HEK293 (cell line): Measurements from ENCODE around the gene CHD2.

ENCODE experiments used
- SP2 ChIP-seq: fragments of 450-650 bp; formaldehyde crosslinking; IDR thresholded peaks from 2 replicates; pipeline ENCODE4 v1.5.1; 2016; ENCODE audit warnings: missing biosample characterization, missing genetic modification characterization
- ZNF175 ChIP-seq: fragments of 450-650 bp; formaldehyde crosslinking; IDR thresholded peaks from 2 replicates; pipeline ENCODE4 v1.5.1; 2016; ENCODE audit warnings: missing biosample characterization, missing genetic modification characterization
- ZNF274 ChIP-seq, 2 experiments: fragments of 200-500 bp in 1 of 2; fragments of 450-650 bp in 1 of 2; sonication (Bioruptor generic) in 1 of 2; formaldehyde crosslinking in 1 of 2; IDR thresholded peaks; 2 replicates each; pipeline versions ENCODE4 v1.5.1 to v1.6.1; 2014 to 2016; ENCODE audit warnings: borderline replicate concordance in 1 of 2, inconsistent platforms in 1 of 2, low read length in 1 of 2, missing biosample characterization in 1 of 2, missing genetic modification characterization in 1 of 2
- ZNF366 ChIP-seq: fragments of 450-650 bp; formaldehyde crosslinking; conservative IDR thresholded peaks from 2 replicates; pipeline ENCODE4 v1.5.1; 2016; ENCODE audit warnings: missing biosample characterization, missing genetic modification characterization
- TF ChIP-seq, protein P1 (sequence below): fragments of 450-650 bp; formaldehyde crosslinking; IDR thresholded peaks from 2 replicates; pipeline ENCODE4 v1.5.1; 2017; ENCODE audit warnings: missing biosample characterization, missing genetic modification characterization
- TF ChIP-seq, protein P2 (sequence below): fragments of 450-650 bp; formaldehyde crosslinking; IDR thresholded peaks from 2 replicates; pipeline ENCODE4 v1.5.1; 2016; ENCODE audit warnings: missing biosample characterization, missing genetic modification characterization

DNA sequence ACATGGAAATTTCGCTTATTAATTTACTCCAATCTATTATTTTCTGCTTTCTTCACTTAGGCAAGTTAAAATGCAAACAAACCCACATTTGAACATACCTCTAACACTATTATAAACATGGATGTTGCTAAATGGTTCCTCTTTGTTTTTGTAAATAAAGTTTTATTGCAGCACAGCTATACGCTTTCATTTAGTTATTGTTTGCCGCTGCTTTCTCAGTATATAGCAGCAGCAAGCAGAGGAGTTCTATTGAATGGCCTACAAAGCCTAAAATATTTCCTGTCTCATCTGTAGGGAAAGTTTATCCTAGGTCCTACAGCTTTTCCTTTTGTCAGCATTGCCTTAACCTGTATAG is 7.9 kb upstream of the CHD2 start:
- TF ChIP-seq, protein P1, sequence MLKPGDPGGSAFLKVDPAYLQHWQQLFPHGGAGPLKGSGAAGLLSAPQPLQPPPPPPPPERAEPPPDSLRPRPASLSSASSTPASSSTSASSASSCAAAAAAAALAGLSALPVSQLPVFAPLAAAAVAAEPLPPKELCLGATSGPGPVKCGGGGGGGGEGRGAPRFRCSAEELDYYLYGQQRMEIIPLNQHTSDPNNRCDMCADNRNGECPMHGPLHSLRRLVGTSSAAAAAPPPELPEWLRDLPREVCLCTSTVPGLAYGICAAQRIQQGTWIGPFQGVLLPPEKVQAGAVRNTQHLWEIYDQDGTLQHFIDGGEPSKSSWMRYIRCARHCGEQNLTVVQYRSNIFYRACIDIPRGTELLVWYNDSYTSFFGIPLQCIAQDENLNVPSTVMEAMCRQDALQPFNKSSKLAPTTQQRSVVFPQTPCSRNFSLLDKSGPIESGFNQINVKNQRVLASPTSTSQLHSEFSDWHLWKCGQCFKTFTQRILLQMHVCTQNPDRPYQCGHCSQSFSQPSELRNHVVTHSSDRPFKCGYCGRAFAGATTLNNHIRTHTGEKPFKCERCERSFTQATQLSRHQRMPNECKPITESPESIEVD (tag by site-specific recombination): no peak
- TF ChIP-seq, protein P2, sequence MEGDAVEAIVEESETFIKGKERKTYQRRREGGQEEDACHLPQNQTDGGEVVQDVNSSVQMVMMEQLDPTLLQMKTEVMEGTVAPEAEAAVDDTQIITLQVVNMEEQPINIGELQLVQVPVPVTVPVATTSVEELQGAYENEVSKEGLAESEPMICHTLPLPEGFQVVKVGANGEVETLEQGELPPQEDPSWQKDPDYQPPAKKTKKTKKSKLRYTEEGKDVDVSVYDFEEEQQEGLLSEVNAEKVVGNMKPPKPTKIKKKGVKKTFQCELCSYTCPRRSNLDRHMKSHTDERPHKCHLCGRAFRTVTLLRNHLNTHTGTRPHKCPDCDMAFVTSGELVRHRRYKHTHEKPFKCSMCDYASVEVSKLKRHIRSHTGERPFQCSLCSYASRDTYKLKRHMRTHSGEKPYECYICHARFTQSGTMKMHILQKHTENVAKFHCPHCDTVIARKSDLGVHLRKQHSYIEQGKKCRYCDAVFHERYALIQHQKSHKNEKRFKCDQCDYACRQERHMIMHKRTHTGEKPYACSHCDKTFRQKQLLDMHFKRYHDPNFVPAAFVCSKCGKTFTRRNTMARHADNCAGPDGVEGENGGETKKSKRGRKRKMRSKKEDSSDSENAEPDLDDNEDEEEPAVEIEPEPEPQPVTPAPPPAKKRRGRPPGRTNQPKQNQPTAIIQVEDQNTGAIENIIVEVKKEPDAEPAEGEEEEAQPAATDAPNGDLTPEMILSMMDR: no peak
- TF ChIP-seq ZNF274 (IDR thresholded peaks at IDR 0.05; ENCODE audit: low read length): no peak
- TF ChIP-seq ZNF274 (tag by site-specific recombination; IDR thresholded peaks at IDR 0.05; ENCODE audit: borderline replicate concordance): no peak
- TF ChIP-seq SP2 (tag by site-specific recombination): no peak
- TF ChIP-seq ZNF175 (tag by site-specific recombination): no peak
- no peak for TF ChIP-seq ZNF366 (tag by site-specific recombination)
